Measurements from ENCODE around the gene GNS. TPM values are rescaled to one million over a fixed set of nuclear protein-coding genes. Genes with fewer than 3 reads are reported as not detected.

The GNS gene
- total RNA-seq, 1 experiment from 2014 or later, result 57.5 TPM

DNA sequence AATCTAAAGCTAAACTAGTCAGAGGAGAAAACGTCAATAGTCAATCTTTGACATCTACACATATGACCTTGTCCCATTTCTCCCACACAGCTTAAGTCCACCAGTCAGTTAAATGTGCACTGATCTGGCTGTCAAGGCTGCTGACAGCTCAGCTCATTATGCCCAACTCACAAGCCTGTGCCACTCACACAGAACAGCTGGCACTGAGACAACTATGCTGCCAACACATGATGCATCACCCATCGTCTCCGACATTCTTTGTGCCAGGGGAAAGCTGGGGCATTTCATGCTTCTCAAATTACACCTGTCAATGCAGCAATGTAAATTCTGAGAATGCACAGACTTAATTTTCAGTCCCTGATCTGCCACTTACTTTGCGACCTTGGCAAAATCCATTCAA, 25.3 kb downstream of the GNS start:
- BruUV-seq (replicated peaks), result no TSS peak
- peak; percentile 70 for DNase-seq (ENCODE audit: low spot score)
- Histone ChIP-seq H3K4me3 (ENCODE audit: low read depth, low read length, poor library complexity, severe bottlenecking) (no peak overlapping the region), H3K9me3 (ENCODE audit: low read depth, low read length, poor library complexity, severe bottlenecking) (no peaks in the 10 kb centered on the region), H3K4me1 (ENCODE audit: insufficient read depth, low read length, poor library complexity, severe bottlenecking) (peaks cover 6% of the 10 kb centered on the region), H3K27me3 (replicated peaks; ENCODE audit: insufficient read depth, low read depth, low read length, poor library complexity) (no peaks in the 10 kb centered on the region), H3K36me3 (ENCODE audit: insufficient read depth, low read length, poor library complexity, severe bottlenecking) (peaks cover 7% of the 10 kb centered on the region), H3K27ac (ENCODE audit: low read depth, low read length, poor library complexity, severe bottlenecking) (no peak overlapping the region)
- ChIA-PET CTCF (no interaction called here), POLR2A (ENCODE audit: low non-redundant PET) (no interaction called here)
- intact Hi-C loops (cut with micrococcal nuclease; ENCODE audit: unreplicated experiment), result no loop called here
- TF ChIP-seq CTCF (conservative IDR thresholded peaks at IDR 0.05; ENCODE audit: low read depth, low read length), result no peak
- no peak for TF ChIP-seq EZH2 (IDR thresholded peaks at IDR 0.05; ENCODE audit: borderline replicate concordance, low read depth, low read length, poor library complexity, severe bottlenecking)

DNA sequence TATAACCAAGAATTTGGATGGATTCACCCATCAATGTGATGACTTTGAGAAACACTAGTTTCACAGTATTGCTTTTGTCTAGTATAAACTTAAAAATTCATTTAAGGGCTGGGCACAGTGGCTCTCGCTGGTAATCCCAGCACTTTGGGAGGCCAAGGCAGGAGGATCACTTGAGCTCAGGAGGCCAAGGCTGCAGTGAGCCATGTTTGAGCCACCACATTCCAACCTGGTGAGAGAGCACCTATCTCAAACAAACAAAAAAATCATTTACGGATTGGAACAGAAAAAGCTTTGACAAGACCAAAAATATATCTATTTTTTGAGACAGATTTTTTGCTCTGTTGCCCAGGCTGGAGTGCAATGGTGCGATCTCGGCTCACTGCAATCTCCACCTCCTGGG, 27.5 kb downstream of the GNS start:
- no peaks in the 10 kb centered on the region for H3K9me3 ChIP-seq (ENCODE audit: low read depth, low read length, poor library complexity, severe bottlenecking)
- intact Hi-C loops (cut with micrococcal nuclease; ENCODE audit: unreplicated experiment), result no loop called here
- peaks cover 6% of the 10 kb centered on the region for H3K4me1 ChIP-seq (ENCODE audit: insufficient read depth, low read length, poor library complexity, severe bottlenecking)
- POLR2A ChIA-PET (ENCODE audit: low non-redundant PET), result no interaction called here
- no peak for TF ChIP-seq CTCF (conservative IDR thresholded peaks at IDR 0.05; ENCODE audit: low read depth, low read length)
- TF ChIP-seq EZH2 (IDR thresholded peaks at IDR 0.05; ENCODE audit: borderline replicate concordance, low read depth, low read length, poor library complexity, severe bottlenecking), result no peak
- no peaks in the 10 kb centered on the region for H3K27me3 ChIP-seq (replicated peaks; ENCODE audit: insufficient read depth, low read depth, low read length, poor library complexity)
- BruUV-seq (replicated peaks), result no TSS peak
- no peak overlapping the region for H3K27ac ChIP-seq (ENCODE audit: low read depth, low read length, poor library complexity, severe bottlenecking)
- H3K36me3 ChIP-seq (ENCODE audit: insufficient read depth, low read length, poor library complexity, severe bottlenecking), result peaks cover 5% of the 10 kb centered on the region
- no peak for DNase-seq (ENCODE audit: low spot score)
- CTCF ChIA-PET, result no interaction called here
- H3K4me3 ChIP-seq (ENCODE audit: low read depth, low read length, poor library complexity, severe bottlenecking), result no peak overlapping the region

DNA sequence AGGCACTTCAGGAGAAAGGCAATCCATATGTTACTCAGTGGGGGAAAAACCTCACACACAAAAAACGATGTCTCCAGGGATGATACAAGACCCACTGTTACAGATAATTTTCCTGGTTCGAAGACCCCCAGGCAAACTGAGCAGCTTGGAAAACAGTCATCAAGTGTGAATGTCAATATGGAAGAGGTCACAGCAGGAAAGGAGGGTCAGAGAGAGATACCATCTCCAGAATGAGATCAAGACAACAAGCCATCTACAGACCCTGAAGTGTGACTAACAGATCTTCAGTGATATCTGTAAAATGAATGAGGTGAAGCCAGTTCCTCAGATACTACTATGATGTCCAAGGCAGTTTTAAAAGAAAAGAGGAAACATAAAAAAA, 28.6 kb downstream of the GNS start:
- H3K4me1 ChIP-seq (ENCODE audit: insufficient read depth, low read length, poor library complexity, severe bottlenecking), result peaks cover 6% of the 10 kb centered on the region
- POLR2A ChIA-PET (ENCODE audit: low non-redundant PET), result no interaction called here
- no peak overlapping the region for H3K27ac ChIP-seq (ENCODE audit: low read depth, low read length, poor library complexity, severe bottlenecking)
- H3K9me3 ChIP-seq (ENCODE audit: low read depth, low read length, poor library complexity, severe bottlenecking), result no peaks in the 10 kb centered on the region
- TF ChIP-seq CTCF (conservative IDR thresholded peaks at IDR 0.05; ENCODE audit: low read depth, low read length) (no peak), EZH2 (IDR thresholded peaks at IDR 0.05; ENCODE audit: borderline replicate concordance, low read depth, low read length, poor library complexity, severe bottlenecking) (no peak)
- intact Hi-C loops (cut with micrococcal nuclease; ENCODE audit: unreplicated experiment), result no loop called here
- H3K4me3 ChIP-seq (ENCODE audit: low read depth, low read length, poor library complexity, severe bottlenecking), result no peak overlapping the region
- no peak for DNase-seq (ENCODE audit: low spot score)
- no peaks in the 10 kb centered on the region for H3K27me3 ChIP-seq (replicated peaks; ENCODE audit: insufficient read depth, low read depth, low read length, poor library complexity)
- CTCF ChIA-PET, result interaction anchor here (0.6 kb wide), 1 partner anchor 168 kb away, joined by 3 read pairs; no protein-coding TSS in a partner anchor
- BruUV-seq (replicated peaks), result no TSS peak
- no peaks in the 10 kb centered on the region for H3K36me3 ChIP-seq (ENCODE audit: insufficient read depth, low read length, poor library complexity, severe bottlenecking)

All from A673 (cell line).